AG10803 (cell line): ENCODE data around the gene DBR1.

Experiments
- DNase-seq: peaks from one replicate; pipeline ENCODE4 v3.0.0; 2010; ENCODE audit warnings: low read depth
- H3K4me3 ChIP-seq: 2 replicates; pipeline ENCODE4 v1.5.1; 2011; ENCODE audit warnings: mild to moderate bottlenecking, low read length, control low read depth
- TF ChIP-seq, protein P1 (sequence below): conservative IDR thresholded peaks from 2 replicates; pipeline ENCODE4 v1.5.1; 2011; ENCODE audit warnings: mild to moderate bottlenecking, low read length, control low read depth, inconsistent platforms

The DBR1 gene

DNA sequence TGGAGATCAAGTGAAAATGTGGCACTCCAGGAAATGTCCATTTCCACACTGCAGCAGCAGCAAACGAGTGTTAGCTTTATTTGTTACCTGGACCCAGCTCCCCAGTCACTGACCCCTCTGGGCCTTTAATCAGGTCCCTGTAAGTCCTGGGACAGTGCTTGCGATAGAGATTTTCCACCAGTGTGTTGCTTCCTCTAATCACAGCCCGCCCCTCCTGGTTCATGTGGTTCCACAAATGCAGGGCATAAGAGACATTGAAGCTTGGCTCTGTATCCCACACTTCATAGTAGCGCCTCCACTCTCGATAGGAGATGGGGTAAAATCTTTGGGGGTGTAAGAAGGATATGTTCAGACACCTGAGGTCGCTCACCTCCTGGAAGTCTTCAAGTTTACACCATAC lies 50.5 kb downstream of the DBR1 start:
- DNase-seq, result no peak
- TF ChIP-seq, protein P1, sequence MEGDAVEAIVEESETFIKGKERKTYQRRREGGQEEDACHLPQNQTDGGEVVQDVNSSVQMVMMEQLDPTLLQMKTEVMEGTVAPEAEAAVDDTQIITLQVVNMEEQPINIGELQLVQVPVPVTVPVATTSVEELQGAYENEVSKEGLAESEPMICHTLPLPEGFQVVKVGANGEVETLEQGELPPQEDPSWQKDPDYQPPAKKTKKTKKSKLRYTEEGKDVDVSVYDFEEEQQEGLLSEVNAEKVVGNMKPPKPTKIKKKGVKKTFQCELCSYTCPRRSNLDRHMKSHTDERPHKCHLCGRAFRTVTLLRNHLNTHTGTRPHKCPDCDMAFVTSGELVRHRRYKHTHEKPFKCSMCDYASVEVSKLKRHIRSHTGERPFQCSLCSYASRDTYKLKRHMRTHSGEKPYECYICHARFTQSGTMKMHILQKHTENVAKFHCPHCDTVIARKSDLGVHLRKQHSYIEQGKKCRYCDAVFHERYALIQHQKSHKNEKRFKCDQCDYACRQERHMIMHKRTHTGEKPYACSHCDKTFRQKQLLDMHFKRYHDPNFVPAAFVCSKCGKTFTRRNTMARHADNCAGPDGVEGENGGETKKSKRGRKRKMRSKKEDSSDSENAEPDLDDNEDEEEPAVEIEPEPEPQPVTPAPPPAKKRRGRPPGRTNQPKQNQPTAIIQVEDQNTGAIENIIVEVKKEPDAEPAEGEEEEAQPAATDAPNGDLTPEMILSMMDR, result no peak
- no peak overlapping the region for H3K4me3 ChIP-seq

DNA sequence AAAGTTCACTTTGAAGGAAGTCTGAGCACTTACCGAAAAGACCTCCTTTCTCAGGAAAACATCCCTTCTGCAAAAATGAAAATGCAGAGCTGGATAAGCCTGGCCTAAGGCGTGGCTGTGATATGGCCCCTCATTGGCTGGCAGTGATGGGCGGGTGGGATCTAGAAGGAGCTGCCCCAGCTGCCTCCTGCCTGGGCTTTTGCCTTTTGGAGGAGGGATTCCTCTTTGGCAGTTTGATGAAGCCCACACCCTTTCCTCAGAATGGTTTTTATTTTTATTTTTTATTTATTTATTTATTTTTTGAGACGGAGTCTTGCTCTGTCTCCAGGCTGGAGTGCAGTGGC lies 55.3 kb downstream of the DBR1 start:
- no peak for DNase-seq

DNA sequence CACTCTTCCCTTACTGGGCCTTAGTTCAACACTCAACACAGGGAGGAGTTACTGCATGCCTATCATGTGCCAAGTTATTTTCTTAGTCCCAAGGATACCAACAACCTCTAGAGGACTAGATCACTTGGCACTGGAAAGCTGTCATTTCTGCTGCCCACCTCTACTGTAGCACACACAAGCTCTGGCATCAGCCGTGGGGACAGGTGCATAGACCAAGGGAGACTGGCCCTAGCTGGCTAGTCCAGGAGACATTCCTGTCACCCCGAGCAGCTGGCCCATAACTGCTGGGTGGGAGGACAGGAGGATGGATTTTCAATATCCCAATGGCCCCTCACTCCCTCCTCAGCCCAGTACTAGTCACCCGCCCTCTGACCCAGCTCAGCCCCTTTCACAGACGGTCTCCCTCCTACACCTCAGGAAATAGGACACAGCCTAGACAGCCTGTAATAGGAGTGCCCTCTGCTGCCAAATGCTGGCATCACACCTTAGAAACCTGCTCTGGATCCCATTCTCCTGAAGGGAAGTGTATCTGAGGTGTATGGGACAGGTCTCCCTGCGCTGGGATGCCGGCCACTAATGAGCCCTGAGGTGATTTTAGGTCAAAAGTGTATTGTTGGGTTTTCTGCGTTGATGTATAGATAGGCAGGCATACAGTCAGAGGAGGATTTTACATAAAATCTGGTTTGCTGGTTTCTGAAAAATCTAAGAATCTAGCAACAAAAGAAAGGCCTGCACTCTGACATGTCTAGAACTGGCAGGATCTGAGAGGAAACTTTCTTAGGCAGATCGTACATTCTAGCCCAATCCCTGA lies 55.9 kb downstream of the DBR1 start:
- DNase-seq, result peak; percentile 66
- H3K4me3 ChIP-seq, result no peak overlapping the region
- TF ChIP-seq, protein P1, result peak; percentile 95

More for the DNA sequence above, 55.3 kb downstream of the DBR1 start:
- TF ChIP-seq, protein P1, result no peak
- no peak overlapping the region for H3K4me3 ChIP-seq

DNA sequence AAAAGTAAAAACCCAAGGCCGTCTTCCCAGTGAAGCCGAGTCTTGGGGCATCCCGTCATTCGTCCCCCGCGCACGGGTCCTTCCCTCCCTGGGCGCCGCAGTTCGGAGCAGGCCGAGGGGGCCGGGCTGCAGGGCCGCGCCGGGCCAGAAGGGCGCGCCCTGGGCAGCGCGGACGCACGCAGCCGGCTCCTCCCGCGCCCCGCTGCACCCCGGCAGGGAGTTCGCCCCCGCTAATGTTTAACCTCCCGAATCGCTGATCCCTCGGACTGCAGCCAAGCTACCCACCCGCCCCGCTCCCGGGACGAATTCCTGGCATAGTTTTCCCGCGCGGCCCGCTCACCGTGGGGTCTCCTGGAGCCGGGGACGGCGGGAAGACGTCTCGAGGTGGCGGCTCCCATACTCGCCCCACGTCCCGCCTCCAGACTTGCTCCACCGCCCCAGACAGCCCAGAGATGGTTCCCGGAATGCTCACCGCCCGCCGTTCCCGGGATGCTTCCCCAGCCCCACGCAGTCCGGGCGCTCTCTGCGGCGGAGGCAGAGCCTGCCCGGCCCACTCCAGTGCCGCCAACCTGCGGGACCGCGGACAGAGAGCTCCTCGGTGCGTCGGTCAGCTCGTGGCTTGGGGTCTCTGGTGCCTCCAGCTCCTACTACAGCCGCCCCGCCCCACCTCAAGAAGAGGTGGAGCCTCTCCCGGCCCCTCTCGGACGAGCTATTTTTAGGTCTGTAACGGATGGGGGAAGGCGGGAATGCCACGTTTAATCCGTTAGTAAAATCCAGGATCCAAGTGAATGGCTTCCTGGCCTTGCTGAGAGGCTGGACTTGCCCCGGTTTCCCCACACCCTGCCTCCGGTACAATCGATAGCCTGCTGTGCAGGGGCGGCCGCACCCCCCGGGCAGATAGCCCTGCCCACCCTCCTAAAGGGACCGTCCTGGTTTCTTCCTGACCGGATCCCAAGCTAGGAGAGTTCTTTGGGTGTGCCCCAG lies 59.4 kb downstream of the DBR1 start, which contains the start of gene DZIP1L:
Gene DZIP1L, minus strand, starts transcription at position 621 of the 984 bp plus-strand sequence. CDS start 11,637 bp downstream, outside the sequence.
- DNase-seq, result peak; percentile 67
- TF ChIP-seq, protein P1, result no peak
- H3K4me3 ChIP-seq, result peak within 1 kb of the TSS; percentile 84

DNA sequence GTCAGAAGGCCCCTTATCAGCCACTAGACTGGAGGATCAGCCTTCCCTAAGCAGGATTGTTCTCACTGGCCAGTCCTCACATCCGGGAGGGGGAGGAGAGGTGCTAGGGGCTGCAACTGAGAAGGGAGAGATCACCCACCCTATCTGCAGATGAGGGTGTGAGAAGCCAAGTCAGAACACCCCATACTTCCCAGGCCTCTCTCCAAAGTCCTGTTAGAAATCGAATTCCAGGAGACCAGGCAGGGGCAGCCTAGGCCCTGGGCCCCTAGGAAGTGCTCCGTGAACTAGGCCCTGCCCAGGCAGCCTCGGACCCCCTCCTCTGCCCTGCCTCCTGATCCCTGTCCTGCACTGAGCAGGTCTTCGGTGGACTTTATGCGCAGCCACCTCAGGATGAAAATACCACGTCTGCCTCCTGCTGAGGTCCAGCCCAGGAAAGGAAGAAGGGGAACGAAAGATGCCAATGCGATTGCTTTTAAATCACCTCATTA lies 60.2 kb downstream of the DBR1 start:
- peak; percentile 29 for DNase-seq
- TF ChIP-seq, protein P1, result 0 out of 2 replicates have a peak, but pooled peaks have one; percentile 1
- H3K4me3 ChIP-seq, result peak overlapping the region; percentile 84

DNA sequence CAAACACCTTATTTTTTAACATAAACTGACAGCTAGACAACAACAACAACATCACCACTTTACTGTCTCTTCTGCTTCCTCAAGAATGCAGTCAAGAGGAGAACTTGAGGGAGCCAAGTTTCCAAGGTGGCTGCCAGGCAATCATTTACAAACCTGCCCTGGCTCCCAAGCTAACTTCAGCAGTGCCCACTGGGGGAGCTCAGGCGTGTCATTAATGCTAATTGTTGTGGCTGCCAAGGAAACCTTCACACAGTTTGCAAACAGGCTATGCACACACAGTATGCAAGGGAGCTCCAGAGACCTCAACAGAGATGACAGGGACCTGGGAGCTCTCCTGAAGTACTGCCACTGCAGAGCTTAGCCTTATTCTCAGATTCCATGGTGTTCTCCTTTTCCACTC lies 61.4 kb downstream of the DBR1 start:
- DNase-seq, result peak; percentile 17
- TF ChIP-seq, protein P1, result no peak
- peak overlapping the region; percentile 17; the same call in 1 of the 2 replicates for H3K4me3 ChIP-seq
